ENCODE data around the gene GULP1.
A peak's percentile ranks its signal among the peaks of the same experiment; 100 is the strongest.

Gene GULP1

GRCh38 chr2:188340257-188340656 is 48.6 kb downstream of the GULP1 start:
- TF ChIP-seq MAX (IDR thresholded peaks at IDR 0.05) (no peak), TCF12 (IDR thresholded peaks at IDR 0.05; ENCODE audit: low read depth) (no peak), RAD21 (IDR thresholded peaks at IDR 0.05; ENCODE audit: low read depth) (no peak), NFIC (IDR thresholded peaks at IDR 0.05) (no peak), TEAD4 (IDR thresholded peaks at IDR 0.05) (no peak), ZBTB7A (IDR thresholded peaks at IDR 0.05; ENCODE audit: low read depth) (no peak), REST (IDR thresholded peaks at IDR 0.05; ENCODE audit: low read depth) (no peak), TAF1 (IDR thresholded peaks at IDR 0.05; ENCODE audit: low read depth) (no peak), USF1 (IDR thresholded peaks at IDR 0.05) (no peak), FOXM1 (IDR thresholded peaks at IDR 0.05; ENCODE audit: borderline replicate concordance, low read depth) (no peak)

GRCh38 chr2:188345020-188345419 is 53.3 kb downstream of the GULP1 start:
- TF ChIP-seq MAX (IDR thresholded peaks at IDR 0.05) (no peak), CEBPB (IDR thresholded peaks at IDR 0.05) (peak; percentile 67), USF1 (IDR thresholded peaks at IDR 0.05) (no peak)

GRCh38 chr2:188345426-188345825 is 53.8 kb downstream of the GULP1 start:
- TF ChIP-seq CEBPB (IDR thresholded peaks at IDR 0.05) (no peak), EGR1 (IDR thresholded peaks at IDR 0.05) (no peak), CREB1 (IDR thresholded peaks at IDR 0.05; ENCODE audit: low read depth) (no peak), USF1 (IDR thresholded peaks at IDR 0.05) (no peak), NFIC (IDR thresholded peaks at IDR 0.05) (no peak), ZBTB7A (IDR thresholded peaks at IDR 0.05; ENCODE audit: low read depth) (no peak), YY1 (IDR thresholded peaks at IDR 0.05; ENCODE audit: low read depth) (no peak), TCF12 (IDR thresholded peaks at IDR 0.05; ENCODE audit: low read depth) (no peak), TAF1 (IDR thresholded peaks at IDR 0.05; ENCODE audit: low read depth) (no peak), MAX (IDR thresholded peaks at IDR 0.05) (no peak), TEAD4 (IDR thresholded peaks at IDR 0.05) (no peak)

- TF ChIP-seq REST (IDR thresholded peaks at IDR 0.05; ENCODE audit: low read depth) (no peak), EP300 (IDR thresholded peaks at IDR 0.05; ENCODE audit: borderline replicate concordance) (no peak), FOXM1 (IDR thresholded peaks at IDR 0.05; ENCODE audit: borderline replicate concordance, low read depth) (no peak), YY1 (IDR thresholded peaks at IDR 0.05; ENCODE audit: low read depth) (no peak), RAD21 (IDR thresholded peaks at IDR 0.05; ENCODE audit: low read depth) (no peak), ZBTB7A (IDR thresholded peaks at IDR 0.05; ENCODE audit: low read depth) (no peak), TAF1 (IDR thresholded peaks at IDR 0.05; ENCODE audit: low read depth) (no peak), NFIC (IDR thresholded peaks at IDR 0.05) (no peak), TCF12 (IDR thresholded peaks at IDR 0.05; ENCODE audit: low read depth) (no peak), TEAD4 (IDR thresholded peaks at IDR 0.05) (no peak), EGR1 (IDR thresholded peaks at IDR 0.05) (no peak), USF1 (IDR thresholded peaks at IDR 0.05) (no peak), MAX (IDR thresholded peaks at IDR 0.05) (no peak), CREB1 (IDR thresholded peaks at IDR 0.05; ENCODE audit: low read depth) (no peak), CEBPB (IDR thresholded peaks at IDR 0.05) (no peak)
Measured at GRCh38 chr2:188345831-188346458, 54.3 kb downstream of the GULP1 start.

GRCh38 chr2:188349019-188349418 is 57.3 kb downstream of the GULP1 start:
- TF ChIP-seq TEAD4 (IDR thresholded peaks at IDR 0.05) (no peak), EP300 (IDR thresholded peaks at IDR 0.05; ENCODE audit: borderline replicate concordance) (no peak), CREB1 (IDR thresholded peaks at IDR 0.05; ENCODE audit: low read depth) (no peak), MAX (IDR thresholded peaks at IDR 0.05) (no peak), ZBTB7A (IDR thresholded peaks at IDR 0.05; ENCODE audit: low read depth) (no peak), EGR1 (IDR thresholded peaks at IDR 0.05) (no peak), RAD21 (IDR thresholded peaks at IDR 0.05; ENCODE audit: low read depth) (no peak), USF1 (IDR thresholded peaks at IDR 0.05) (no peak), TCF12 (IDR thresholded peaks at IDR 0.05; ENCODE audit: low read depth) (no peak)

All from Ishikawa (cell line).